Measurements from ENCODE around the gene TPD52L2.

The TPD52L2 gene

GRCh38 chr20:63839620-63840019 lies 25.4 kb upstream of the TPD52L2 start:
- no peak overlapping the region for H3K9ac ChIP-seq (ENCODE audit: low read length)
- peaks cover 4% of the 10 kb centered on the region for H3K4me1 ChIP-seq (ENCODE audit: control insufficient read depth, insufficient read depth, low read length)
- H3K36me3 ChIP-seq (ENCODE audit: control insufficient read depth, insufficient read depth, low read length) = no peaks in the 10 kb centered on the region
- H3K27me3 ChIP-seq (ENCODE audit: control insufficient read depth, insufficient read depth, low read length) = peaks cover 18% of the 10 kb centered on the region
- H3K9me3 ChIP-seq (ENCODE audit: control insufficient read depth, low read length) = no peaks in the 10 kb centered on the region
- H3K4me3 ChIP-seq (ENCODE audit: low read length) = no peak overlapping the region

- peaks cover 24% of the 10 kb centered on the region for H3K27me3 ChIP-seq (ENCODE audit: control insufficient read depth, insufficient read depth, low read length)
- no peak overlapping the region for H3K4me3 ChIP-seq (ENCODE audit: low read length)
- H3K9ac ChIP-seq (ENCODE audit: low read length) = no peak overlapping the region
- H3K36me3 ChIP-seq (ENCODE audit: control insufficient read depth, insufficient read depth, low read length) = no peaks in the 10 kb centered on the region
- H3K4me1 ChIP-seq (ENCODE audit: control insufficient read depth, insufficient read depth, low read length) = no peaks in the 10 kb centered on the region
- no peaks in the 10 kb centered on the region for H3K9me3 ChIP-seq (ENCODE audit: control insufficient read depth, low read length)
These were observed 24.7 kb upstream of the TPD52L2 start for GRCh38 chr20:63840405-63840828.

DNA sequence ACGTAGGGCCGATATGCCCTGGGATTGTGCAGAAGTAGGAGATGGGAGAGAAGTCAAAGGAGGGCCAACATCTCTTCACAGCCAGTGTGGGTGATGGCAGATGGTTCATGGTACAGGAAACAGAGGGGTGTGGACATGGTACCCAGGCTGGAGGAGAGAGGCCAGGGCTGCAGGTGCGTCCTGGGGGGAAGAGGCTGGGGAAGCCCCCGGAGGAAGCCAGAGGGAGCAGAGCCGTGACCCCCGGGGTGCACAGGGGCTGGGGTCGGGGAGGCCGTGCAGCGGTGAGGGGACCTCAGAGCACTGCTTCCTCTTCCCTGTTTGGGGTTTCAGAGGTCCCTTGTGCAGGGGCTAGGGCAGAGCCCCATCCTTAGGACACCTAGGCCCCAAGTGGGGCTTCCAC lies 22.8 kb upstream of the TPD52L2 start:
- Histone ChIP-seq H3K4me3 (ENCODE audit: low read length) (no peak overlapping the region), H3K36me3 (ENCODE audit: control insufficient read depth, insufficient read depth, low read length) (no peaks in the 10 kb centered on the region), H3K9me3 (ENCODE audit: control insufficient read depth, low read length) (no peaks in the 10 kb centered on the region), H3K9ac (ENCODE audit: low read length) (no peak overlapping the region), H3K27me3 (ENCODE audit: control insufficient read depth, insufficient read depth, low read length) (peaks cover 38% of the 10 kb centered on the region), H3K4me1 (ENCODE audit: control insufficient read depth, insufficient read depth, low read length) (no peaks in the 10 kb centered on the region)

DNA sequence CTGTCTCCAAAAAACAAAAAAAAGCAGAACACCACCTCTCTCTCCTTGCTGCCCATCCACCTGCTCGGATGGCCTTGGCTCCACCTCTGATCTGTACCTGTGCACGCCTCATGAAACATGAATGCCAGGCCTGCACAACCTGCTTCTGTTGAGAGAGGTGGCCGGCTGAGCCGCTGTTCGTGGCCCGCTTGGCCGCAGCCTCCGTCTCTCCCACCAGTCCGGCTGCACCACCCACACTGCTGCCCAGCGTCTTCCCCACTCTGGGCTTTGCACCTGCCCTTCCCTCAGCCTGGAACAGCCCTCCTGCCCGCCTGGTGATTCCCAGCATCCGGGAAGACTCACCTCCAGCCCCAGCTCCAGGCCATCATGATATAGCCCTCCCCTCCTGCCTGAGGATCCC lies 21.8 kb upstream of the TPD52L2 start:
- H3K9ac ChIP-seq (ENCODE audit: low read length) = no peak overlapping the region
- no peaks in the 10 kb centered on the region for H3K4me1 ChIP-seq (ENCODE audit: control insufficient read depth, insufficient read depth, low read length)
- peaks cover 46% of the 10 kb centered on the region for H3K27me3 ChIP-seq (ENCODE audit: control insufficient read depth, insufficient read depth, low read length)
- no peak overlapping the region for H3K4me3 ChIP-seq (ENCODE audit: low read length)
- H3K9me3 ChIP-seq (ENCODE audit: control insufficient read depth, low read length) = no peaks in the 10 kb centered on the region
- H3K36me3 ChIP-seq (ENCODE audit: control insufficient read depth, insufficient read depth, low read length) = no peaks in the 10 kb centered on the region

- peaks cover 50% of the 10 kb centered on the region for H3K27me3 ChIP-seq (ENCODE audit: control insufficient read depth, insufficient read depth, low read length)
- no peaks in the 10 kb centered on the region for H3K4me1 ChIP-seq (ENCODE audit: control insufficient read depth, insufficient read depth, low read length)
- no peak overlapping the region for H3K4me3 ChIP-seq (ENCODE audit: low read length)
- H3K36me3 ChIP-seq (ENCODE audit: control insufficient read depth, insufficient read depth, low read length) = no peaks in the 10 kb centered on the region
- H3K9me3 ChIP-seq (ENCODE audit: control insufficient read depth, low read length) = no peaks in the 10 kb centered on the region
- H3K9ac ChIP-seq (ENCODE audit: low read length) = no peak overlapping the region
These were observed 21.3 kb upstream of the TPD52L2 start for GRCh38 chr20:63843778-63844177.

- H3K9me3 ChIP-seq (ENCODE audit: control insufficient read depth, low read length) = no peaks in the 10 kb centered on the region
- no peak overlapping the region for H3K9ac ChIP-seq (ENCODE audit: low read length)
- H3K36me3 ChIP-seq (ENCODE audit: control insufficient read depth, insufficient read depth, low read length) = no peaks in the 10 kb centered on the region
- no peaks in the 10 kb centered on the region for H3K4me1 ChIP-seq (ENCODE audit: control insufficient read depth, insufficient read depth, low read length)
- no peak overlapping the region for H3K4me3 ChIP-seq (ENCODE audit: low read length)
- peaks cover 50% of the 10 kb centered on the region for H3K27me3 ChIP-seq (ENCODE audit: control insufficient read depth, insufficient read depth, low read length)
These were observed 20.5 kb upstream of the TPD52L2 start for GRCh38 chr20:63844511-63844991.

GRCh38 chr20:63846128-63846771 lies 18.8 kb upstream of the TPD52L2 start:
- H3K27me3 ChIP-seq (ENCODE audit: control insufficient read depth, insufficient read depth, low read length) = peaks cover 50% of the 10 kb centered on the region
- no peak overlapping the region for H3K4me3 ChIP-seq (ENCODE audit: low read length)

DNA sequence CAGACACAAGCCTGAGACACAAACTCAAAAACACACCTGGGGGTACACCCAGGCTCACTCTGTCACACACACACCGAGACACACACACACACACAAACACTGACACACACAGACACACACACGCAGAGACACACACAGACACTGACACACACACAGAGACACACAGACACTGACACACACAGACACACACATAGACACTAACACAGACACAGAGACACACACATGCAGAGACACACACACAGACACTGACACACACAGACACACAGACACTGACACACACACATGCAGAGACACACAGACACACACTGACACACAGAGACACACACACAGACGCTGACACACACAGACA lies 18.2 kb upstream of the TPD52L2 start:
- Histone ChIP-seq H3K9me3 (ENCODE audit: control insufficient read depth, low read length) (no peaks in the 10 kb centered on the region), H3K27me3 (ENCODE audit: control insufficient read depth, insufficient read depth, low read length) (peaks cover 50% of the 10 kb centered on the region), H3K9ac (ENCODE audit: low read length) (no peak overlapping the region), H3K36me3 (ENCODE audit: control insufficient read depth, insufficient read depth, low read length) (no peaks in the 10 kb centered on the region), H3K4me1 (ENCODE audit: control insufficient read depth, insufficient read depth, low read length) (no peaks in the 10 kb centered on the region), H3K4me3 (ENCODE audit: low read length) (no peak overlapping the region)

More at GRCh38 chr20:63846128-63846771, 18.8 kb upstream of the TPD52L2 start:
- Histone ChIP-seq H3K4me1 (ENCODE audit: control insufficient read depth, insufficient read depth, low read length) (no peaks in the 10 kb centered on the region), H3K36me3 (ENCODE audit: control insufficient read depth, insufficient read depth, low read length) (no peaks in the 10 kb centered on the region), H3K9me3 (ENCODE audit: control insufficient read depth, low read length) (no peaks in the 10 kb centered on the region), H3K9ac (ENCODE audit: low read length) (no peak overlapping the region)

DNA sequence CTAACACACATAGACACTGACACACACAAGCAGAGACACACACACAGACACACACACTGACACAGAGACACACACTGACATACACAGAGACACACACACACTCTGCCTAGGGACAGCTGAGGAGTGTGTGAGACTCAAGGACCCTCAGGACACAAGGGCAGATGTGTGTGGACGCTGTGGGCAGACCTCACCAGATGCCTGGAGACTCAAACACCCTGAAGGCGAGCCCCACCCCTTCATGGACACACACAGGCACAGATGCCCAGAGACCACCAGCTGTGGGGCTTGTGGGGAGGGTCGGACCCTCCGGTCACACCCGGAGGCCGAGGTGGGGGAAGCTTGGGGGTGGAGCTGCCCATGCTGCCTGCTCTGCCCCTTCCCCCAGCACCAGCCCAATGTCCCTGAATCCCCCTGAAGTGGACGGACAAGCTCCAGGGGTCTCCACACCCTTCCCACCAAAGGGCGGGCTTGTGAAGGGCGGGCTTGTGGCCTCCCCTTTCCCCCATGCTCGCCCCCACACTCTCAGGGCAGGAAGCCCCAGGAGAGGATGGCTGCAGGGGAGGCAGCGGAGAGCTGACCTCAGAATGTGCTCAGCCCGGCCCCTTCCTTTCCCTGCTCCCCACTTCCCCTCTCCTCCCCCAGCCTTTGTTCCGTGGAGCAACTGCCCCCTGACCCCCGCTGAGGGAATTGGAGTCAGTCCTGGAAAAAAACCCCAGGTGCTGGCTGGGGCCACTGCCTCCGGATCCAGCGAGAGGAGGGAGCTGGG lies 17.6 kb upstream of the TPD52L2 start:
- H3K9ac ChIP-seq (ENCODE audit: low read length) = no peak overlapping the region

GRCh38 chr20:63848003-63848911 lies 16.8 kb upstream of the TPD52L2 start:
- Histone ChIP-seq H3K9ac (ENCODE audit: low read length) (no peak overlapping the region), H3K4me1 (ENCODE audit: control insufficient read depth, insufficient read depth, low read length) (no peaks in the 10 kb centered on the region), H3K27me3 (ENCODE audit: control insufficient read depth, insufficient read depth, low read length) (peaks cover 46% of the 10 kb centered on the region), H3K4me3 (ENCODE audit: low read length) (no peak overlapping the region), H3K9me3 (ENCODE audit: control insufficient read depth, low read length) (no peaks in the 10 kb centered on the region), H3K36me3 (ENCODE audit: control insufficient read depth, insufficient read depth, low read length) (no peaks in the 10 kb centered on the region)

More for the DNA sequence above, 17.6 kb upstream of the TPD52L2 start:
- Histone ChIP-seq H3K4me1 (ENCODE audit: control insufficient read depth, insufficient read depth, low read length) (no peaks in the 10 kb centered on the region), H3K27me3 (ENCODE audit: control insufficient read depth, insufficient read depth, low read length) (peaks cover 47% of the 10 kb centered on the region), H3K36me3 (ENCODE audit: control insufficient read depth, insufficient read depth, low read length) (no peaks in the 10 kb centered on the region), H3K4me3 (ENCODE audit: low read length) (no peak overlapping the region), H3K9me3 (ENCODE audit: control insufficient read depth, low read length) (no peaks in the 10 kb centered on the region)

- Histone ChIP-seq H3K36me3 (ENCODE audit: control insufficient read depth, insufficient read depth, low read length) (no peaks in the 10 kb centered on the region), H3K9ac (ENCODE audit: low read length) (no peak overlapping the region), H3K9me3 (ENCODE audit: control insufficient read depth, low read length) (no peaks in the 10 kb centered on the region), H3K27me3 (ENCODE audit: control insufficient read depth, insufficient read depth, low read length) (peaks cover 51% of the 10 kb centered on the region), H3K4me1 (ENCODE audit: control insufficient read depth, insufficient read depth, low read length) (peaks cover 15% of the 10 kb centered on the region), H3K4me3 (ENCODE audit: low read length) (no peak overlapping the region)
These were observed 14.2 kb upstream of the TPD52L2 start for GRCh38 chr20:63850689-63851547.
